Measurements from ENCODE around the gene PDLIM7. TPM values are rescaled to one million over a fixed set of nuclear protein-coding genes. Genes with fewer than 3 reads are reported as not detected.

The PDLIM7 gene
- total and polyA plus RNA-seq, 2 of the 4 experiments (the other 2 are of a cell fraction) = 70.4 to 534 TPM

GRCh38 chr5:177519463-177520235 lies 22.2 kb upstream of the PDLIM7 start (continued):
- TF ChIP-seq BHLHE40 (IDR thresholded peaks at IDR 0.05; ENCODE audit: low read depth, low read length) = no peak

DNA sequence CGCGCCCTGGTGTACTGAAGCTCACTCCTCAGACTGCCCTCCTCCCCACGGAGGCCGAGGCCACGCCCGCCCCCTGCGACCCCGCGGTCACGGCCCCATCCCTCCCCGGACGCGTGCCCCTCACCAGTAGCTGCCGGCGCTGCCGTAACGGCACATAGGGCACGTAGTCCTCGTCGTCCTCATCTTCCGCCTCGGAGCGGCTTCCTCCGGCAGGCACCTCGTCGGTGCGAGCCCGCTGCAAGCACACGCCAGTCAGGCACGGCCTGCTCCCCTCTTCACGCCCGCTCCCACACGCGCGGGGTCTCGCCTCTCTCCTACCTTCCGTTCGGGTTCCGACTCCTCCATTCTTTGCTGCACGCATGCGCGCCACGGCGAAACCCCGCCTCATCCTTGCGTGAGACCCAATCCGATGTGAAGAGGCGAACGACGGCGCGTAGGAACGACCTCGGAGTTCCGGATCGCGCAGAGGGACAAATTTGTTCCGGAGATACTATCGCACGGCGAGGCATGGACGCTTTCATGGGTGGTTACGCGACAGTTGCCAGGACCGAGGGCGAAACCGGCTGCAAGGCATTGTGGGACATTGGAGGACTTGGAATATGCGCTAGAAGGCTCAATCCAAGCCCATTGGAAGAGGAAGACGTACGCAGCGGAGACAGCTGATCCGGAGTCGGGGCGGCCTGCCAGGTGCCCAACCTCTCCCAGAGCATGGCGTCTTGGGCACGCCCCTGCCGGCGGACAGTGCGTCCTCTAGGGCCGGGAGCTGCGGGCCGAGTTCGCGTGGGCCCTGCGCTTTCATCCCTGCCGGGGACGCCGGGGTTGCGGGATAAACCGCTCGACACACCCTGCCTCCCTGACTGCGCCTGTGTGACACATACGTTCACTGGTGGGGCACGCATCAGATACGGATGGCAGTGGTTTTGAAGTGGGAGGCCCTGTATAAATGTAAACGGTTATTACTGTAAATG lies 19.5 kb upstream of the PDLIM7 start, which contains the start of gene DDX41:
TSS of gene DDX41 (minus strand) at position 361 of the 968 bp plus-strand sequence. CDS start at position 345, 16 bp downstream.
- no TSS peak for BruUV-seq (replicated peaks)
- H3K4me1 ChIP-seq (ENCODE audit: control insufficient read depth, insufficient read depth, low read length) = peaks cover 7% of the 10 kb centered on the region
- peak; percentile 99 for DNase-seq
- peaks cover 27 to 55% of the 10 kb centered on the region in 2 experiments for H3K79me1 ChIP-seq (ENCODE audit: low read depth in 1 of 2, low read length in 2 of 2)
- TF ChIP-seq RAD21 (IDR thresholded peaks at IDR 0.05; ENCODE audit: low read length) = no peak
- TF ChIP-seq MAZ (IDR thresholded peaks at IDR 0.05; ENCODE audit: borderline replicate concordance, low read depth, low read length) = peak; percentile 62; the same call in 1 of the 2 replicates
- TF ChIP-seq POLR2A (IDR thresholded peaks at IDR 0.05; ENCODE audit: low read depth, low read length) = peak; percentile 51; the same call in 1 of the 2 replicates
- peak; percentile 60 for TF ChIP-seq RCOR1 (IDR thresholded peaks at IDR 0.05; ENCODE audit: insufficient replicate concordance, low read length)
- no peak for TF ChIP-seq MAFK (IDR thresholded peaks at IDR 0.05; ENCODE audit: low read depth, low read length)
- no peak for TF ChIP-seq SMC3 (IDR thresholded peaks at IDR 0.05; ENCODE audit: low read depth, low read length)
- TF ChIP-seq USF2 (IDR thresholded peaks at IDR 0.05; ENCODE audit: low read depth, low read length) = peak; percentile 64
- peak; percentile 95 for TF ChIP-seq MXI1 (IDR thresholded peaks at IDR 0.05; ENCODE audit: borderline replicate concordance, low read depth, low read length)
- peak; percentile 88 for TF ChIP-seq RFX5 (IDR thresholded peaks at IDR 0.05; ENCODE audit: low read depth, low read length)
- no peaks in the 10 kb centered on the region for H3K27me3 ChIP-seq (ENCODE audit: control insufficient read depth, insufficient read depth, low read length)
- peak within 1 kb of the TSS; percentile 91 for H2BK5ac ChIP-seq (ENCODE audit: low read depth, low read length, poor library complexity, severe bottlenecking)
- H3K23ac ChIP-seq (ENCODE audit: low read depth, low read length) = peak within 1 kb of the TSS; percentile 94
- peak within 1 kb of the TSS; percentile 72 for H2BK120ac ChIP-seq (ENCODE audit: low read depth, low read length)
- no peak within 1 kb of the TSS for H2BK20ac ChIP-seq (ENCODE audit: low read depth, low read length)
- no peak within 1 kb of the TSS for H2BK15ac ChIP-seq (ENCODE audit: low read depth, low read length)
- H4K8ac ChIP-seq (ENCODE audit: low read depth in 2 of 2, low read length in 2 of 2) = peak within 1 kb of the TSS; percentile 48 to 97
- dilution Hi-C loops (cut with HindIII; ENCODE audit: low sequenced_read_pairs, unreplicated experiment) = no loop called here
- H4K91ac ChIP-seq (ENCODE audit: insufficient read depth, low read depth, low read length) = peak within 1 kb of the TSS; percentile 96
- in situ Hi-C loops (cut with MboI; ENCODE audit: low sequenced_read_pairs) = no loop called here
- peak within 1 kb of the TSS; percentile 88 for H3K9ac ChIP-seq (ENCODE audit: low read depth, low read length)
- peak within 1 kb of the TSS; percentile 99 for H2AFZ ChIP-seq (replicated peaks; ENCODE audit: low read length, poor library complexity)
- peak within 1 kb of the TSS; percentile 79 for H4K5ac ChIP-seq (ENCODE audit: low read depth, low read length)
- peak within 1 kb of the TSS; percentile 64 for H3K56ac ChIP-seq (ENCODE audit: extremely low read depth, insufficient read depth, low read length)
- H3K4me2 ChIP-seq (ENCODE audit: low read depth, low read length) = peak within 1 kb of the TSS; percentile 96
- peak within 1 kb of the TSS; percentile 98 for H2AK9ac ChIP-seq (replicated peaks; ENCODE audit: low read depth, low read length, poor library complexity)
- ChIA-PET POLR2A (ENCODE audit: unreplicated experiment) (interaction anchor here (1.3 kb wide), 1 partner anchor 20 kb away, joined by 4 read pairs; the partner anchor contains the start of gene PDLIM7), CTCF (no interaction called here)
- no peaks in the 10 kb centered on the region for H4K20me1 ChIP-seq (ENCODE audit: insufficient read depth, low read length)
- intact Hi-C loops (cut with micrococcal nuclease) = loop anchor here (1.0 to 2.0 kb wide), 2 partner anchors 29 to 76 kb away; partner anchors contain the start of gene TMED9
- H2AK5ac ChIP-seq (ENCODE audit: low read depth, low read length) = peak within 1 kb of the TSS; percentile 91
- peaks cover 65% of the 10 kb centered on the region for H3K36me3 ChIP-seq (ENCODE audit: control insufficient read depth, insufficient read depth, low read length)
- ATAC-seq (ENCODE audit: low read depth) = peak; percentile 89
- H3K18ac ChIP-seq (ENCODE audit: low read depth, low read length) = peak within 1 kb of the TSS; percentile 33; the same call in 1 of the 2 replicates
- WGBS, 2 experiments (ENCODE audit: extremely low coverage in 2 of 2, insufficient read length in 1 of 2) = 0% methylated on average over 80 of the region's 96 CpGs; no CpG with 5 or more reads in 1 of the 2 experiments
- H3K9me3 ChIP-seq (ENCODE audit: control insufficient read depth, insufficient read depth, low read length) = no peaks in the 10 kb centered on the region
- H3K4ac ChIP-seq (ENCODE audit: low read depth, low read length) = peak within 1 kb of the TSS; percentile 95
- H3K4me3 ChIP-seq (ENCODE audit: insufficient read depth, low read depth, low read length) = peak within 1 kb of the TSS; percentile 70
- H3K27ac ChIP-seq (ENCODE audit: insufficient read depth, low read length) = peak within 1 kb of the TSS; percentile 84
- H3K9me1 ChIP-seq (ENCODE audit: insufficient read depth, low read length) = 0 out of 2 replicates have a peak, but pooled peaks cover 4% of the 10 kb centered on the region
- H3K14ac ChIP-seq (replicated peaks; ENCODE audit: low read depth, low read length) = peak within 1 kb of the TSS; percentile 92

Data from IMR-90 (cell line).